Amniotic epithelial cell (primary cell): Measurements from ENCODE around the gene SCRN2.
A peak's percentile ranks its signal among the peaks of the same experiment; 100 is the strongest.

Source experiments
- DNase-seq: peaks from one replicate; pipeline ENCODE4 v3.0.0-alpha.2; 2010; ENCODE audit warnings: low read depth

SCRN2 gene

GRCh38 chr17:47804461-47804860, 36.6 kb downstream of the SCRN2 start:
- DNase-seq = no peak

- no peak for DNase-seq
These were observed 37.3 kb downstream of the SCRN2 start for GRCh38 chr17:47803751-47804150.

GRCh38 chr17:47803201-47803600, 37.9 kb downstream of the SCRN2 start:
- DNase-seq = no peak

- DNase-seq = peak; percentile 48
These were observed 38.6 kb downstream of the SCRN2 start for GRCh38 chr17:47802341-47803022.

DNA sequence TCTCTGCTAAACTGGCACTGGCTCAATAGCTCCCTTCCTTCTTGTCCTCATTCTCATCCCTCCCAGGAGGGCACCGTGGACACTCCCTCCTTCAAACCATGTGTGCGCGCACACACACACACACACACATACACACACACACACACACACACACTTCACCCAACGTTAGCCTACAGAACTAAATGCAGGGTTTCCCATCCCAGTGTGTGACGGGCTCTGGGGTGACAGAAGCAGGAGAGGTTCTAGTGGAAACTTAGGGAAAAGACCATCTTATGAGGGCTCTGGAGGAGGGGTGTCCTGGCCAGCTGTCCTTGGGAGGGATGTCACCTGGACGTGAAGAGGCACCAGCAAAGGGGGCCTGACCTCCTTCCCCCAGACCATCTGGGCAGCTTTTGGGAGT, 39.2 kb downstream of the SCRN2 start:
- DNase-seq = no peak

GRCh38 chr17:47801176-47801765, 39.8 kb downstream of the SCRN2 start:
- DNase-seq = no peak

GRCh38 chr17:47800686-47801085, 40.4 kb downstream of the SCRN2 start:
- no peak for DNase-seq

DNA sequence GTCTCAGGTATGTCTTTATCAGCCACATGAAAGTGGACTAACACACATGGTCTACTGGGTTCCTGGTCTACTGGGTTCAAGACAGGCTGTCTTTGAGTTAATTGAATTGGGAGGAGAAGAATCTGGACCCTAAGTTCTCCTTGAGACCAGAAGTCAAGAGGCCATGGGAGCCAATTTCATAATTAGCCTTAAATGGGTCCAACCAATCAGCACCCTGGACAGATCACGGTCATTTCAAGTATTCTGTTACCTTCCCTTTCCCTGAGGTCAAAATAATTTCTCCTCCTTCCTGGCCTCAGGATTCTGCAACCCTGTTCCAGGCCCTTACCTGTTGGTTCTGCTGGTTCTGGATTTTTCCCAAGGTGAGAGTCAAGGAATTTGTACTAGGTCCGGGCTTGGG, 43.3 kb downstream of the SCRN2 start:
- peak; percentile 17 for DNase-seq

- DNase-seq = no peak
These were observed 48.1 kb downstream of the SCRN2 start for GRCh38 chr17:47792979-47793378.

GRCh38 chr17:47792457-47792856, 48.6 kb downstream of the SCRN2 start:
- no peak for DNase-seq

DNA sequence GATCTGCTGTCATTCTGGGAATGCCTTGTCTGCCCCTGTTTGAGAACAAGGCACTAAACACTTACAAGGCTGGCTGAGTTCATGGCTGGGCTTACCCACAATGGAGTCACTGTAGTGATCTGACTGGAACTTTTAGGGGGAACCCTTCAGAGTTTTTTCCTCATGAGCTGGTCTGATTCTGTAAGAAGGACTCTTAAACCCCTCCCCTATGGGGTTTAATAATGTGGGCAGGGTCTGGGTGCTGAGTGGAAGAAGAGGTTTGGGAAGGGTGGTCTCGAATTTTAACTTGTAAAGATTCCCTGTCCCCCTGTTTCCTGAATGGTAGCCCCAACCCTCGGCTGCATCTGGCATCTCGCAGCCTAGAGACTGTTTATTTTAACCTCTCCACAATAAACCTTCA, 50.0 kb downstream of the SCRN2 start:
- DNase-seq = no peak

DNA sequence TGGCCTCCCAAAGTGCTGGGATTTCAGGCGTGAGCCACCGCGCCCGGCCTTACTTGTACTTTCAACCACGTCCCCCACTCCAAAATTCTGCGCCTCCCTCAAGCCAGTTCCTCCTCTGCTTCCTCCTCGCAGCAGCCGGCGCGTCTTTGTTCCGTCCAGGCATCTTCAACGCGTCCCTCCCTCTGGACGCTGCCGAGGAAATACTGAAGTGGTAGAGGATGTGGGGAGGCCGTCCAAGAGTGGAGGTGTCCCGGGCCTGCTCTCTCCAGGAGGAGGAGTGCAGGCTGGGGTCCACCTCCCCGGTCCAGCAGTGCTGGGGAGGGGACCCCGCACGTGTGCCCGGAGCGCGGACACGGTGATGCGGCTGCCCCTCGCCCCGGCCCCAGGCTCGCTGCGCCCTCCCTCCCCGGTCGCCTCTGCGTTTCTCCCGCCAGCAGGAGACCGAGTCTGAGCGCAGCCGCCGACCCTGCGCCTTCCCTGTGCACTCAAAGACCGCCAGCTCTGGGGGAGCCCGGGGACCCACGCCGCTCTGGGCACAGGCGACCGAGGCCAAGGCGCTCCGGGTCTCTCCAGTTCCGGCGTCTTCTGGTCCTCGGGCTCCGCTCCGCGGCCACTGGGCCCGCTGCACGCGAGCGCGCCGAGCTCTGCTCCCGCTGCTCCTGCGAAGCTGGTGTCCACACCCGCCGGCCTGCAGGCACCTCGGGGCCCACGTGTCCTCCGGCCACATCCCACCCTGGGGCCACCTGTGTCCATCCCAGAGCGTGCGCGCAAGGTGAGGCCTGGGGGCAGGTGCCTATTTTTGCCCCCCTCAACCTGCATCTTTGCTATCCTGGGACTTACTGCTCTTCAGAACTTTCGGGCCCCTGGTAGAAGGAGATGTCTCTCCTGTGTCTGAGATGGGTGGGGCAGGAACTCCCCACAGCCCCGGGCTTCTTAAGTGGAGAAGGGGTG, 51.2 kb downstream of the SCRN2 start:
- DNase-seq = peak; percentile 22
